HG03565 (cell line): ENCODE data around the gene IMMP2L.
"Not testable (repeated sequence)": the region's sequence is repeated elsewhere in the genome, so short reads cannot be mapped to it uniquely, and the experiment has no call there.

ENCODE experiments used
- ATAC-seq: cut with Tn5 transposase; IDR thresholded peaks from one replicate; pipeline ENCODE4 v1.9.1; 2021; ENCODE audit warnings: mild to moderate bottlenecking, moderate library complexity; ENCODE audit not compliant: unreplicated experiment

Gene IMMP2L

DNA sequence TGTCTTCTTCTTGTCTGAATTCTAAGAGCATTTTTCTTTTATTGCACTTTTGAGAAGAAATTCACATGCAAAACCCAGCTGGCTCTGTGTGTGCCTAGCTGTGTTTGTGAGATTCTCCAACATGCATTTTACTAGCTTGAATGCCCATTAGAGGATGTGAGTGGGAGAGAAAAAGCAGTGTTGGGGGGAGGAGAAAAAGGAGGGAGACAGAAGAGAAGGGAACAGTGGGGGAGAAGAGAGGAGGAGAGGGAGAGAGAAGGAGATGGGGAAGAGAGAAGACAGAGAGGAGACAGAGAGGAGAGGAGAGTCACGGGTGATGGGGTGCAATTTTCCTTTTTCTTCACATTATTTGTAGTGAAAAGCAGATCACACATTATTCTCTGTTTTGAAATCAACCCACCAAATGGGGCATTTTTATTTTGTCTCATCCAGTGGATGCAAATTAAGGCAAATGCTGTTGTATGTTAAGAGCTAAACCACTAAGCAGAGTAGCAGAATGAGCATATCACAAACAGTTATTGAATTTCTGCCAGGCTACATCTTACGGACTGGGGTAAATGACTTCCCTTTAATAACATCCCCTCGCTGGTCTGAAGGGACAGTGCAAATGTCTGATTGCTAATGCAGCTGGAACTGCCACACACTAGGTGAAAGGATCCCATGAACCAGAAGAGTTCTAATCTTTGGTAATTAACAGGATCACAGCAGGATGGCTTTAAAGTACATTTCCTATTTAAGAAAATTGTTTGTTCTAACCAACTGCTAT is 470.5 kb downstream of the IMMP2L start:
- peak; percentile 13 for ATAC-seq

DNA sequence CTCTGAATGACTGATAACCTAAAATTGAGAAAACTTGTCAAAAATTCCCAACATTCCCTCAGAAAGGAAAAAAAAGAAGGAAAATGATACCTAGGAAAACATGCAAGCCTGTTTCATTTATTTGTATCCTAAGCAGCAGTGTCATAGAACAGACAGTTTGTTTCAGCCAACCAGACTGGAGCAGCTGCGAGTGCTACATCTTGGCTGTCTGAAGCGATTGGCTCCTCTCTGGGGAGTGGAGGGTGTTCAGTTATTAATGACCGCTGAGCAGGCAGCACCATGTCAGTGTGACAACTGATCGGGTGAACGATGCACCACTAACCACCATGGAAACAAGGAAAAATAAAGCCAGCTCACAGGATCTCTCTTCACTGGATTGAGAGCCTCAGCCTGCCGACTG is 471.4 kb downstream of the IMMP2L start, which contains the start of gene LRRN3:
Gene LRRN3 (plus strand): TSS at position 282 of the 400 bp plus-strand sequence. CDS start 31,646 bp downstream, outside the sequence.
- ATAC-seq = no peak

DNA sequence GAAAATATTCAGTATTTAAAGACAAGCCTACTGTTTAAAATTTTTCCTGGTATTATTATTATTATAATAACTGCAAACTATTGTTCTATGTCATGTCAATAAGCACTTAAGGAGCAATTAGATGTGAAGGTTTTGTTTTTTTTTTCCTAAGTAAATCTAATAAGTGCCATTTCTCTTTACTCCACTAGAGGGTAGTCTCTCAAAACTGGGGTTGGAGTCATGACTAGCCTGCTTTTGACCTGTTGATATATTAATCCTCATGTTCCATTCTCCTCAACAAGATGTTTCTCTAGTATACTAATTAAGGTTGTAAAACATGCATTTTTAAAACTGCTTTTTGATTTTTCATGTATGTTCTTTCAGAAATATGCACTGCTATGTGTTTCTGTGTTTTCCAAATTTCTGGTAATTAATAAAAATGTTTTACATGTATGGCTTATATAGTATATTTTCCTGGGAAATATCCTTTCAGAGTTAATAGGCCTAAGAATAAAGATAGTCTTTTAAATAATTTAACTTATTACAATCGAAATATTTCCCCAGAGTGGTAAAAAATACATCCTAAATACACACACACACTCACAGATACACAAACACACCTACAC is 472.4 kb downstream of the IMMP2L start:
- peak; percentile 34 for ATAC-seq

DNA sequence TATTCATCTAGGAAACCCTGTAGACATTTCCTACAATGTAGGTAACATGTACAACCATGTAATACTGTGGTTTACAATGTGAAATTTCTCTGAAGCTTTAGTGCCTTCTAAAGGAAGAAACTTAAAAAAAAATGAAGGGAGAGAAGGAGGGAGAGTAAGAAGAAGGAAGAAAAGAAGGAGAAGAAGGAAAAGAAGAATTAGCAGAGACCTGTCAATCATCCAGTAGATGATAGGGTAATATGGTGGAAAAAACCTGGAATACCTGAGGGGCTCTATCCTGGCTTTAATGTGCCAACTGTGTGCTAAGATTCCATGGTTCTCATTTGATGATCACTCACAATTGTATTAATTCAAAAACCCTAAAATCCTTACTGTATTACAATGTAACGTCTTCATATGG is 474.0 kb downstream of the IMMP2L start:
- no peak for ATAC-seq

DNA sequence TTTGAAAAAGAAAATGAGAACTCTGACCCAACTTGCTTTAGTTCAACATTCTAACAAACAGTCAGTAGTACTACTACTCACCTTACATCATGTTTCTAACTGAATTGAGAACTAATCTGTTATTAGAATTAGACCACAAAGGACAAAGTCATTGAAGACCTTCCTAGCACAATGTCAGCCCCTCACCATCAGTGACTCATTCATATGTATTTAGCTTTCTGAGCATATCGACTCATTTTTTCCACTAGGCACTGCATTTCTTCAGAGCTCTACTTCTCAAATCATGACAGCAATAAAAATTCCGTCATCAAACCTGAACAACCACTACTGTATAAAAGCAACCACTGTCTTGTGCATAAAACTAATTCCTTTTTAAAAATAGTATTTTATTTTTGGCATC is 475.8 kb downstream of the IMMP2L start:
- no peak for ATAC-seq

DNA sequence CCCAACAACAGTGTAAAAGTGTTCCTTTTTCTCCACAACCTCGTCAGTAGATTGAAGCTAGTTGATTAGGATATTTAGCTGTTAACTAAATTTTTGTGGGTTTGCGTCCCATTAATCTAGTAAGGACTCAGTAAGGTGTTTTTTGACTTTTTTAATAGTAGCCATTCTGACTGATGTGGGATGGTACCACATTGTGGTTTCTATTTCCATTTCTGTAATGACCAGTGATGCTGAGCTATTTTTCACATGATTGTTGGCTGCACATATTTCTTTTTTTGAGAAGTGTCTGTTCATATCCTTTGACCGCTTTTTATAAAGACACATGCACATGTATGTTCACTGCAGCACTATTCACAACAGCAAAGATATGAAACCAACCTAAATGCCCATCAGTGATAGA is 476.9 kb downstream of the IMMP2L start:
- no peak for ATAC-seq

DNA sequence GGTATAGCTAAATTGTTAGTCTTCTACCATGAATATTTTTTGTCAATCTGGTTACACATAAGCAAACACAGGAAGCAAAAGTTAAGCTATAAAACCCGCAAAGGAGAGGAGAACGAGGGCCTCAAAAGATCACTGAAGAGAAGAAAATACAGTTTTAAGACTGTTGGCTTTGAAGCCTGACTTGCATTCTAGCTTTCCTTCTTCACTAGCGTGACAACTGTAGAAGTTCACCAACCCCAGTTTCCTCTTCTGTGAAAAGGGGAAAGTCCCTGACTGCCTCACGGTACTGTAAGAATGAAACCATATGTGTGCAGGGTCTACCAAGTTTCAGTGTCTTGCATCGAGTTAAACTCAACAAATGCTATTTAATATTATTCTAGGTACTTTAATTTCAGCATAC is 478.9 kb downstream of the IMMP2L start:
- ATAC-seq = peak; percentile 99

DNA sequence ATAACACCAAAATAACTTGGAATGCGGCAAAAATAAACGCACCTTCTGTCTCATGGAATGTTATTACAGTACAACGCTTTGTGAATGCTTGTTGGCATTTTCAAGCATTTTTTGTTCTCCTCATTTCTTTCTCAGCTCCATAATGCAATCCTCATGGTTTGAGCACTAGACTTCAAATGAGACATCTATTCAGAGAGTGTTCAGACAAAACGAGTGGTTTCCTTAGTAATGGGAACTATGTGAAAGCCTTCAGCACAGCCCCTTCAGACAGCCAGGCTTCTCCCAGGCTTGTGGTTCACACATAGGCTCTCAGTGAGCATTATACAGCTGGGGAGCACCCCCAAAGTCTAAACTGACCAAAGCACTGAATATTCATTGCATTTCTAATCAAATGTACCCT is 479.9 kb downstream of the IMMP2L start:
- no peak for ATAC-seq

DNA sequence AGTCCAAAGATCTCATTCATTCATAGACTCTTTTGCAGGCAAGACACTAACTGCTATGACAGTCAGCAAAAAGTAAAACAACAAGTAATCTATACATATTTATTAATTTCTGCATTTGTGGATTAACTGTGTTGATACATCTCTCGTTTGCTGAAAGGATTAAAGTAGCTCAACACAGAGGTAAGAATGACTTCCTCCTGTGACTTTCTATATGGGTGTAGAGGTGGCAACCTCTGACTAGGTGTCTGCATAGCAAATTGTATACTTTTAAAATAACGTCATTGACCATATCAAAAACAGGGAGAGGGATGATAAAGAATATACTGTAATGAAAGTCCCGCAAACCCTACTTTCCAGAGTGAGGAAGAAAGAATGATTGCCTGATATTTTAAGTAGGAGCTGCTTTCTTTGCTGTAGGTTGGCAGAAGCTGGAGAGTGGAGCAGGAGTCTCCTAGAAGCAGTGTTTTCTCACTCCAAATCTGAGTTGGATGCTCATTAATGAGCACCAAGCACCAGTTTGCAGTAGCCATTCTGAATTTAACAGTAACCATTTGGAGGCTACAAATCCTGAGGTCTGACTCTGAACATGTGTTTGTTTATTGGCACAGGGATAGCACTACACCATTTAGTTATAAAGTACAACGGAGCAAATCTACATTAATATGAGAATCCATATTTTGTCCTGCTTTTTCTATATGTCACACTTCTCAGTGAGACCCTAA is 480.6 kb downstream of the IMMP2L start:
- ATAC-seq = no peak

DNA sequence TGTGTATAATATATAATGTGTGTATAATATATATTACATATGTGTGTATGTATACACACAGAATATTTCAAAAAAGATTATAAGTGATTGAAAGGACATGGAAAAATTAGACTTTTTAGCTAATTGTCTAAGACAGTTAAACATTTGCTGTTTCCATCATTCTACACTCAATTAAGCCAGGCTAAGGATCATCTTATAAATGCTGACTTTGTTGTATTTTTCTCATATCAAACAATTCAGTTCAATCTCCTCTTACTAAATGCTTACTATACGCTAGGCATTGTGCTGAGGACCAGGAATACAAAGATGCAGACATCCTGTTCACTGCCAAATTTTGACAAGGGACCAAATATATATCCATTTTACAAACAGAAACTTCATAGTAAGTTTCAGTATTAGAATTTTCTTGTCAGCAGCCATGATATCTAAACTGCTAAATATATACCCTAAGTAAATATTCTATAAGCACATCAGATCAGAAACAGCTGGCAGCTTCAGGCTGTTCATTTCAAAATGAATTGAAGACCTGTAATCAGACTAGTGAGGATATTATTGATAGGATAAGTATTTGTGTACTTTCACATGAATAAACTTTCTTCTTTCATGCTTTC is 481.7 kb downstream of the IMMP2L start:
- peak; percentile 22 for ATAC-seq

DNA sequence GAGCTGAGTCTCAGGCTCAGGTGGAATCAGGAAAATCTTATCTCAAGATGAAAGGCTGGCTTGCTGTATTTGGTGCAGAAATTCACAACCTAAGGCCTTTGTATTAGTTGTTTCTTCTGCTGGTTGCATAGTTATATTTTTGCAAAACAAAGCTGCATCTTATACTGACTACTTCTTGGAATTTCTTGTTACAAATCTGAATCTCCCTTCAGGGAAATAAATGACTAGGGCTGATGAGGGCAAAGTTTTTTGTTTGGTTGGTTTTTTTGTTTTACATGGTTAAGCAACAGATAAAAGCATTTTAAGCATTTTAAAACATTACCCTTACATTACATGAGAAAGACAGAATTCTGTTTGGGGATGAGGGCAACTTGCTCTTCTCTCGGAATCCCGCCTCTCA is 485.3 kb downstream of the IMMP2L start:
- no peak for ATAC-seq

DNA sequence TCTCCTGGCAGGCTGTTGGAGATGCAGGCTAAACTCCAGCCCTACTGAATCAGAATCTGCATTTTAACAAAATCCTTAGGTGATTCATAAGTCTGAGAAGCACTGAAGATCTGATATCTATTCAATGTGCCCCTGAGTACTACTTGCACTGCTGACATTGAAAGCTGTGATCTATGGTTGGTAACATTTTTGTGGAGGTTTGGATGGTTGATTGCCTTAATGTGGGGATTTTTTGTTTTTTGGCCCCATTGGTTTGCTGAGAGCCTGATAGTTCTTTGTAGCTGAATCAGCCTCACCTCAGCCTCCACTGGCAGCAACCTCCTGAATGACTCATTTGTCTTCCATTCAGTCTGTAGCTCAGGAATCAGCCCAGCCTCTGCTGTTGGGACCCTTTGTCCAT is 486.1 kb downstream of the IMMP2L start:
- ATAC-seq = no peak

DNA sequence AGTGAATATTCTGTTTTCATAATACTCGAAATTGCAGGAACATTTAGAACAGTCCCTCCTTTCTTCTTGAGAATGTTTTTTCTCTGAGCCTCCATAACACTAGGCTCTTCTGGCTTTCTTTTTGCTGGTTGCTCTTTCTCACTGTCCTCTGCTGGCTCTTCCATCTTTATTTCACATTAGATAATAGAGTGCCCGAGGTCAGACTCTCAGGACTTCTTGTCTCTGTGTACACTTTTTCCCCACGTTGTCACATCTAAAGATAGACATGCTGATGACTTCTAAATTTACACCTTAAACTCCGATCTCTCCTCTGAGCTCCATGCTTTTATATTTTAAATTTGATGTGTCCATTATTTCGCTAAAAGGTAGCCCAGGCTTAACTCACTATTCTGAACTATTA is 486.8 kb downstream of the IMMP2L start:
- no peak for ATAC-seq

DNA sequence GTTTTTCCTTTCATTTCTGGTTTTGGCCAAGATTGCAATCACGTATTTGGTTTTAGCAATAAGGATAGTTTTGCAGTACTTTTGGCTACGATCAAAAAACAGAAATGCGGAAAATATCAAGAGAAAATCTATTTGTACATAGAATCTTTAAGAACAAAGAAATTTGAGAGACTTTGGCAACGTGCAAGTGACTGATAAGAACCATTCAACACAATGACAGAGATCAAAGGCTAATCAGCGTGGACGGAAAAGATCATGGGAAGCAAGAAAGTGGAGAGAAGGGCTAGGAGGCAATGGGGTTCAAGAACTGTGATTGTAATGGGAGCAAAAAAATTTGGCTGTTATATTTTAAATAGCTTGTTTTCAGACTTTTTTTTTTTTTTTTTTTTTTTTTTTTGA is 487.5 kb downstream of the IMMP2L start:
- no peak for ATAC-seq

DNA sequence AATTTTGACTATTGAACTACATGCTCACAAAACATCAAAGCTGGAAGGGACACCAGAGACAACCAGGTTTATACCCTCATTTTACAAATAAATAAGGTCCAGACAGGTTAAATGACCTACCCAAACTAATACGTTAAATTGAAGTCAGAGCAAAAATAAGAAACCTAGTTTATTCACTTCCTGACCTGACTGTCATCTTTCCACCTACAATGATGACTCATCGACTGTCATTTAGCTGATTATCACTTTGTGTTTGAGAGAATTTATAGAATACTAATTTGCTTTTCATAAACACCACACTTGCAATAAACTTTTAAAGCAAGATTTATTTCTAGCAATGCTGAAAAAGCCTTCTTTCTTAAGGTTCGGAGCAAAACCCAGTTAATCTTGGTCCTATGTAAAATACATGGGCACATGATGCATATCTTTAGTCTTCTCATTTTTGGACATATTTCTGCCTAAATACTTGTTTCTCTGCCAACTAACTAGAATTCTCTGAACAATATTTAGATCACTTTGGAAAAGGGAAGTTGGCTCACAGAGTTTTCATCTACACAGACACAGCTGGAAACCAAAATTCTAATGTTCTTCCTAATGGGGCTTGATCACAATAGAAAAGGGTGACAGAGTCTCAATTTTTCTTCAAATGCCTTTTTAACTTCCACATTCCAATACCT is 488.1 kb downstream of the IMMP2L start:
- ATAC-seq = no peak

DNA sequence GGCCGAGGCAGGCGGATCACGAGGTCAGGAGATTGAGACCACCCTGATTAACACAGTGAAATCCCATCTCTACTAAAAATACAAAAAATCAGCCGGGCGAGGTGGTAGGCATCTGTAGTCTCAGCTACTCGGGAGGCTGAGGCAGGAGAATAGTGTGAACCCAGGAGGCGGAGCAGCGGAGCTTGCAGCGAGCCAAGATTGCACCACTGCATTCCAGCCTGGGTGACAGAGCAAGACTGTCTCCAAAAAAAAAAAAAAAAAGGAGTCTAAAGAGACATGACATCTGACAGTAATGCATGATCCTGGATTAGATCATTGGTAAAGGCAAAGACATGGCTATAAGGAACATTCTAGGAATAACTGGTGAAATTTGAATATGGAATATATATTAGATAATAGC is 489.6 kb downstream of the IMMP2L start:
- ATAC-seq = not testable (repeated sequence)

DNA sequence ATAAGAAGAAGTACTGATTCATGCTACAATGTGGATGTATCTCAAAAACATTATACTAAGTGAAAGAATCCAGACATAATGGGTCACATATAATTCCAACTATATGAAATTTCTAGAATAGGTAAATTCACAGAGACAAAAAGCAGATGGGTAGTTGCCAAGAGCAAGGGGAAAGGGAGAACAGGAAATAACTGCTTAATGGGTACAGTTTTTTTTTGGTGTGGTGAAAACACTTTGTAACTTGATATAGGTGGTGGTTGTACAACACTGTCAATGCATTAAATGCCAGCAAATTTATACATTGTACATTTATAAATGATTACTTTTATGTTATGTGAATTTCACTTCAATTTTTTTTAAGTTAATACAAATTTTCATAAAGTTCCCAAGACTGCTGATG is 490.7 kb downstream of the IMMP2L start:
- no peak for ATAC-seq

DNA sequence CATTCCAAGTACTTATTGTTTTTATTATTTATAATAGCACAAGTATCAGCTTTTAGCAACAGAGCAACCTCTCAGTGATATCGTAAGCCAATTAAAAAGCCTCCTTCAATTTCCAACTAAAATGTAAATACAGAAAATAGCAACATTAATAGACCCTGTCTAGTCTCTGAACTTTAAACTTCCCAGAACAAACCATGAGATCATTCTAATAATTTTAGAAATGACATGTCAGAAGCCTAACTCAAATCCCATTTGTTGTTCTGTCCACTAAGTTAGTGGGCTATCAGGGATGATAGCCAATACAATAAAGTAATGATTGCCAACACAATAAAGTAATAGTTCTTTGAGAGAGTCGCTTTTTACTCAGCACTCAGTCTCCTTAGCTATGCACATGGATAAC is 493.7 kb downstream of the IMMP2L start:
- no peak for ATAC-seq

DNA sequence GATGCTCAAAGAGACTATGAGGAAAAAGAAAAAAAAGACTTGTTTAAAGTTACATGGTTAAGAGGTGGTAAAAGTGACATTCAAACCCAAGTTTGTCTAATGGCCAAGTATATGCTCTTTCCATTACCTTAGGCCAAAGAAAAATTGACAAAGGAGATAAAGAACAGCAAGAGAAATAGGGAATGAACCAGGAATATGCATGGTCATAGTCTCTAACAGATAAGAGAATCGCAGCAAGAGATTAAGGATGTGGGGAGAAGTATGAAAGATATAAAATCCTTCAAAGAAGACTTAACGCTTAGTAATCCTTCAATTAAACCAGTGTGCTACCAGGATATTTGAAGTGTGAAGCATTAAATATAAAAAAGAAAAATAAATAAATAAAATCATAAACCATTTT is 494.6 kb downstream of the IMMP2L start:
- ATAC-seq = no peak

DNA sequence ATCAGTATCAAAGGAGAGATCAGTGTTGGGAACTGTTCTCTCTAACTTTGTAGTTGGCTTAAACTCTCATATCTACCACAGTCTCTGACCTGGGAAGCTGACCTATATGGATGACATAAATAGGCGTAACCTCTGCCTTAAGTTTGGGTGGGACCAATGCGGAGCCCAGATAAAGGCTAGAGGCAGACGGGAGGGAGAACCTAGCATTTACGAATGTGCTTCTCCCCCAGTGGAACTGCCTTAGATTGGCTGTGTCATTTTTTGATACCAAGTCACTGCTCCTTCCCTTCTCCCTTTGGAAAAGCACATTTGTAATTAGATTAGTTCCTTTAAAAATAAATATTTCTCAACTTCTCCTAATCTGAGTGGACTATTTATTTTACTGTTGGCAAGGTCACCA is 495.0 kb downstream of the IMMP2L start:
- no peak for ATAC-seq

DNA sequence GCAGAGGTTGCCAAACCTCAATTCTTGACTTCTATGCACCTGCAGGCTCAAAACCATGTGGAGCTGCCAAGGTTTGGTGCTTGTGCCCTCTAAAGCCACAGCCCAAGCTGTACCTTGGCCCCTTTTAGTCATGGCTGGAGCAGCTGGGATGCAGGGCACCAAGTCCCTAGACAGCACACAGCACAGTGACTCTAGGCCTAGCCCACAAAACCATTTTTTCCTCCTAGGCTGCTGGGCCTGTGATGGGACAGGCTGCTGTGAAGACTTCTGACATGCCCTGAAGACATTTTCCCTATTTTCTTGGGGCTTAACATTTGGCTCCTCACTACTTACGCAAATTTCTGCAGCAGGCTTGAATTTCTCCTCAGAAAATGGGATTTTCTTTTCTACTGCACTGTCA is 499.1 kb downstream of the IMMP2L start:
- ATAC-seq = no peak
